ENCODE measurements around the gene PTPRK. TPM values are rescaled to one million over a fixed set of nuclear protein-coding genes. Genes with fewer than 3 reads are reported as not detected.

PTPRK gene
- total and polyA plus RNA-seq, 2 donors = 26.7 to 134 TPM

- Histone ChIP-seq H3K4me1 (ENCODE audit: insufficient read depth) (no peaks in the 10 kb centered on the region), H3K4me3 (ENCODE audit: low read depth, low read length) (no peak overlapping the region), H3K36me3 (ENCODE audit: insufficient read depth) (no peaks in the 10 kb centered on the region), H3K27ac (ENCODE audit: low read depth) (no peak overlapping the region)
- DNase-seq (ENCODE audit: extremely low spot score) = no peak
- WGBS = 91% methylated on average over 3 of the region's 3 CpGs
Observed at GRCh38 chr6:128365520-128366160, 154.8 kb downstream of the PTPRK start.

GRCh38 chr6:128364766-128365519 is 155.5 kb downstream of the PTPRK start:
- 44% methylated on average over 3 of the region's 3 CpGs for WGBS
- H3K4me1 ChIP-seq (ENCODE audit: insufficient read depth) = no peaks in the 10 kb centered on the region
- H3K27ac ChIP-seq (ENCODE audit: low read depth) = no peak overlapping the region
- no peak for DNase-seq (ENCODE audit: extremely low spot score)
- no peak overlapping the region for H3K4me3 ChIP-seq (ENCODE audit: low read depth, low read length)
- no peaks in the 10 kb centered on the region for H3K36me3 ChIP-seq (ENCODE audit: insufficient read depth)

GRCh38 chr6:128363020-128363813 is 157.2 kb downstream of the PTPRK start:
- H3K36me3 ChIP-seq (ENCODE audit: insufficient read depth) = no peaks in the 10 kb centered on the region
- no peak overlapping the region for H3K4me3 ChIP-seq (ENCODE audit: low read depth, low read length)
- H3K27ac ChIP-seq (ENCODE audit: low read depth) = no peak overlapping the region
- DNase-seq (ENCODE audit: extremely low spot score) = no peak
- WGBS = 98% methylated on average over 1 of the region's 1 CpG
- no peaks in the 10 kb centered on the region for H3K4me1 ChIP-seq (ENCODE audit: insufficient read depth)

DNA sequence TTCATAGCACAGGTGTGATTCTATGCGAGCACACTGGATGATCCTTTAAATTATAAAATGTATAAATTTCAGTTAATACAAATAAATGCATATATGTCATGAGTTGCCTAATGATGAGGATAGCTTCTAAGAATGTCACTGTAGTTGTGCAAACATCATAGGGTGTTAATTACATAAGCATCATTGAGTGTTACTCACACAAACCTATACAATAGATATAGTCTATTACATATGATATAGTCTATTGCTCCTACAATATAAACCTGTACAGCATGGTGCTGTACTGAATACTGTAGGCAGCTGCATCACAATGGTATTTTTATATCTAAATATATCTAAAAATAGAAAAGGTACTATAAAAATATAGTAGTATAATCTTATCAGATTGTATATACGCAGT is 159.0 kb downstream of the PTPRK start:
- no peak overlapping the region for H3K27ac ChIP-seq (ENCODE audit: low read depth)
- no peaks in the 10 kb centered on the region for H3K36me3 ChIP-seq (ENCODE audit: insufficient read depth)
- WGBS = 91% methylated on average over 2 of the region's 2 CpGs
- H3K4me3 ChIP-seq (ENCODE audit: low read depth, low read length) = no peak overlapping the region
- no peak for DNase-seq (ENCODE audit: extremely low spot score)
- H3K4me1 ChIP-seq (ENCODE audit: insufficient read depth) = no peaks in the 10 kb centered on the region

DNA sequence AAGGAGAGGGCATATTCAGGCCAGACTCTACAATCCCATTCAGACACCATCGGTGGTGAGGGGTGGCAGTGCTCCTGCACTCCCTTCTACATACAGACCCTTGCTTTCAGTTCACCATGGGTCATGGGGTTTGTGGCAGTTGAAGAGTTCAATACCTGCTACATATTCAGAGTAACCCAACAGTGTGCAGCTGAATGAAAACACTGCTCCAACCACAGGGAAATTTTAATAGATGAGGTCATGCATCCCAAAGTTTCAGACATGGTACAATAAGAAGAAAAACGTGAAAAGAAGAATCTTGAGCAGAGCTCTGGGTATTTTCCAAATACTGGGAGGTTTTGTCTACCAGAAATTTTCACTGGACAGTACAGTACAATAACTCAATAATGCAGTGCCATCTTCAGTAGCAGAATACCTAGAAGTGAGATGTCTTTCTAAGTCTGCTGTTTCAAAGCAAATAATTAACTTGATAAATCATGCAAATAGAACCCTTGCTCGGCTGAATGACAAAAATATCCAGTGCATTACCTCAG is 162.1 kb downstream of the PTPRK start:
- H3K4me1 ChIP-seq (ENCODE audit: insufficient read depth) = no peaks in the 10 kb centered on the region
- H3K36me3 ChIP-seq (ENCODE audit: insufficient read depth) = no peaks in the 10 kb centered on the region
- H3K4me3 ChIP-seq (ENCODE audit: low read depth, low read length) = no peak overlapping the region
- DNase-seq (ENCODE audit: extremely low spot score) = no peak
- H3K27ac ChIP-seq (ENCODE audit: low read depth) = no peak overlapping the region
- 53% methylated on average over 3 of the region's 3 CpGs for WGBS

DNA sequence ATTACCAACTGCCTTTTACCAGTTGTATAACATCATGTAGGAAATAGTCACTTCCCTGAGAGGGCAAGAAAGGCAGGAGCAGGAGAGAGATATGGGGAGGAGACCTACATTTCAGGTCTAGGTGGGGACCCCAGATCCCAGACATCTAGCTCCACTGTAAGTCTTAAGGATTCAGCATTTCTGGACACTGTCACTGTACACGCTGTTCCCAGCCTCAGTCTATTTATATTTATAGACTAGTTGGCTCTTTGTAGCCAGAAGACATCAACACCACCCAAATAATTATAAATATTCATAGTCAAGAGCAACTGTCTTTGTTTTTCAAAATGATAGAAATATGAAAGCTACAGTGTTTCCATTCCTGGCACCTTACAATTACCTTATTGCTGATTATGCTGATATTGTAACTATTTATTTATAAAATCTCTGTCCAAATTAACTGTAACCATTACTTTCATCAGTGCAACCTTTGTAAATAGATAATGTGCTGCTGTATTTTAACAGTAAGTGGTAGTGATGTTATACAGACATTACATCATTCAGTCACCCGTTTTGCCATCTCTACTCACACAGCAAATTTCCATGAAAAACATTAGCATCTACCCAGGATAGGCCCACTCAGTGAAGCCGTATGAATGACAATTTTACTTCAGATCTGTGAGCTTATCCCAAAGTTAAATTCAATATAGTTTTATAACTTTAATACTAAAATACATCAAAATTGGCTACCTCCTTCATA is 162.8 kb downstream of the PTPRK start:
- Histone ChIP-seq H3K27ac (ENCODE audit: low read depth) (no peak overlapping the region), H3K36me3 (ENCODE audit: insufficient read depth) (no peaks in the 10 kb centered on the region), H3K4me1 (ENCODE audit: insufficient read depth) (no peaks in the 10 kb centered on the region), H3K4me3 (ENCODE audit: low read depth, low read length) (no peak overlapping the region)
- 65% methylated on average over 3 of the region's 3 CpGs for WGBS
- DNase-seq (ENCODE audit: extremely low spot score) = no peak

- H3K4me1 ChIP-seq (ENCODE audit: insufficient read depth) = no peaks in the 10 kb centered on the region
- H3K4me3 ChIP-seq (ENCODE audit: low read depth, low read length) = no peak overlapping the region
- DNase-seq (ENCODE audit: extremely low spot score) = no peak
- H3K27ac ChIP-seq (ENCODE audit: low read depth) = no peak overlapping the region
- WGBS = 86% methylated on average over 1 of the region's 1 CpG
- no peaks in the 10 kb centered on the region for H3K36me3 ChIP-seq (ENCODE audit: insufficient read depth)
Observed at GRCh38 chr6:128352366-128352765, 168.0 kb downstream of the PTPRK start.

GRCh38 chr6:128351255-128351514 is 169.2 kb downstream of the PTPRK start:
- Histone ChIP-seq H3K27ac (ENCODE audit: low read depth) (no peak overlapping the region), H3K36me3 (ENCODE audit: insufficient read depth) (no peaks in the 10 kb centered on the region), H3K4me1 (ENCODE audit: insufficient read depth) (no peaks in the 10 kb centered on the region), H3K4me3 (ENCODE audit: low read depth, low read length) (no peak overlapping the region)
- 75% methylated on average over 2 of the region's 2 CpGs for WGBS
- no peak for DNase-seq (ENCODE audit: extremely low spot score)

GRCh38 chr6:128350416-128351254 is 169.8 kb downstream of the PTPRK start:
- H3K4me3 ChIP-seq (ENCODE audit: low read depth, low read length) = no peak overlapping the region
- H3K4me1 ChIP-seq (ENCODE audit: insufficient read depth) = no peaks in the 10 kb centered on the region
- DNase-seq (ENCODE audit: extremely low spot score) = no peak
- H3K27ac ChIP-seq (ENCODE audit: low read depth) = no peak overlapping the region
- WGBS = 60% methylated on average over 6 of the region's 6 CpGs
- H3K36me3 ChIP-seq (ENCODE audit: insufficient read depth) = no peaks in the 10 kb centered on the region

DNA sequence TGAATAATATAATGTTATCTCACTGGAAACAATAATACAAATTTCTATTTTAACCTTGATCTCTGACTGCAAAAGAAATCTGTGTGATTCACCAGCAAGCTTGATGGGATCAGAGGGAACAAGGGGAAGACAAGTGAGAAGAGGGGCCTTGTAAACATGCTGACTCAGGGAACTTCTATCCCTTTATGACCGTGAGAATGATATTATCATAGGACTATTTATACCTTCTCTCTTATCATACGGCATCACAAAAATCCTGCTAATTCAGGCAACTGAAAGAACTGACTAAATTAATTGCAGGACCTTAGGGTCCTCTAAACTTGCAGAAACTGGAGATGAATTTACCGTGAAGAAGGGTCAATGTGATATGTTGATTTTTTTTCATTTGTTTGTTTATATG is 173.3 kb downstream of the PTPRK start:
- Histone ChIP-seq H3K36me3 (ENCODE audit: insufficient read depth) (no peaks in the 10 kb centered on the region), H3K27ac (ENCODE audit: low read depth) (no peak overlapping the region), H3K4me3 (ENCODE audit: low read depth, low read length) (no peak overlapping the region), H3K4me1 (ENCODE audit: insufficient read depth) (no peaks in the 10 kb centered on the region)
- 59% methylated on average over 3 of the region's 3 CpGs for WGBS
- no peak for DNase-seq (ENCODE audit: extremely low spot score)

- H3K27ac ChIP-seq (ENCODE audit: low read depth) = no peak overlapping the region
- 34% methylated on average over 1 of the region's 1 CpG for WGBS
- H3K36me3 ChIP-seq (ENCODE audit: insufficient read depth) = no peaks in the 10 kb centered on the region
- no peak for DNase-seq (ENCODE audit: extremely low spot score)
- H3K4me1 ChIP-seq (ENCODE audit: insufficient read depth) = no peaks in the 10 kb centered on the region
- H3K4me3 ChIP-seq (ENCODE audit: low read depth, low read length) = no peak overlapping the region
Observed at GRCh38 chr6:128346569-128346968, 173.8 kb downstream of the PTPRK start.

DNA sequence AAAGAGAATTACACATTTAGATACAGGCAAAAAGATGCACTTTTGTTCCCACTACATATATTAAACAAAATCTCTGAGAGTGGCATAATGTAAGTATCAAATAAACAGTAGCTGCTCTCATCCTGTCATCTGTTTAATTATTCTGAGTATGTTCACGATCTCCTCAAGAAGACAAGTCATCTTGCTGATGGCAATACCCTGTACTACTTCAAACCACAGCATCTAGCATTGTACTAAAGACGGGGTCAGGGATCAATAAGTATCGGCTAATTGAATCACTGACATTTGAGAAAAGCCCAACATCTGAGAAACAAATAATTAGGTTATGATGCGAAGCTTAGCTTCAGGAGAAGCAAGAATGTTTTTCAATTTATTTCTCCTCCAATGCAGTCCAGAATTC is 175.1 kb downstream of the PTPRK start:
- no peaks in the 10 kb centered on the region for H3K36me3 ChIP-seq (ENCODE audit: insufficient read depth)
- no peaks in the 10 kb centered on the region for H3K4me1 ChIP-seq (ENCODE audit: insufficient read depth)
- 92% methylated on average over 4 of the region's 4 CpGs for WGBS
- H3K27ac ChIP-seq (ENCODE audit: low read depth) = no peak overlapping the region
- DNase-seq (ENCODE audit: extremely low spot score) = no peak
- no peak overlapping the region for H3K4me3 ChIP-seq (ENCODE audit: low read depth, low read length)

DNA sequence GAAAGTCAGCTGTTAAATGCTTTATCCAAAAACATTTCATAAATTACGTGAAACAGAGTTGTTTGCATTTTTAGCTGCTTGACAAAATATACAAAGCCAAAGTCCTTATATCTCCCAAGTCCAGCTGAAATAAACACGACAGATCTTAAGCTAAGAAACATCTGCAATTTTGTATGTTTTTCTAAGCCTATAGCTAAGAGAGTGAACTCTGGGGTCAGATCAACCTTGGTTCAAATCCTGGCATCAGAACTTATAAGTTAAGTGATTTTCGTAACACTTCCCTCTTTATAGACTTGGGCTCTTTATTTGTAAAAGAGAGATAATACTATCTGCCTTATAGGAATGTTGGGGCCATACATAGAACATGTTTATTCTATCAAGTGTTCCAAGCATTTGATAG is 176.7 kb downstream of the PTPRK start:
- no peaks in the 10 kb centered on the region for H3K4me1 ChIP-seq (ENCODE audit: insufficient read depth)
- WGBS = 38% methylated on average over 3 of the region's 3 CpGs

More for the DNA sequence above, 176.7 kb downstream of the PTPRK start:
- DNase-seq (ENCODE audit: extremely low spot score) = no peak
- no peak overlapping the region for H3K4me3 ChIP-seq (ENCODE audit: low read depth, low read length)
- H3K36me3 ChIP-seq (ENCODE audit: insufficient read depth) = no peaks in the 10 kb centered on the region
- no peak overlapping the region for H3K27ac ChIP-seq (ENCODE audit: low read depth)

Measured in urinary bladder (tissue), 4 donors.